K562 (cell line): ENCODE data around the gene RASSF1. TPM values are rescaled to one million over a fixed set of nuclear protein-coding genes. Genes with fewer than 3 reads are reported as not detected.

ENCODE experiments used
- BHLHE40 ChIP-seq: IDR thresholded peaks from 2 replicates; pipeline ENCODE4 v1.6.1; 2011; ENCODE audit warnings: low read length, improper control_type of control experiment
- CREB3L1 ChIP-seq: fragments of 450-650 bp; IDR thresholded peaks from 2 replicates; pipeline ENCODE4 v1.6.1; 2014; ENCODE audit warnings: low read depth, mild to moderate bottlenecking, moderate library complexity, borderline replicate concordance
- FOXP4 ChIP-seq: sonication (generic); formaldehyde crosslinking; IDR thresholded peaks from 2 replicates; pipeline ENCODE4 v1.8.0; 2022; ENCODE audit warnings: mild to moderate bottlenecking, missing genetic modification reagents, borderline replicate concordance
- HDAC1 ChIP-seq, 2 experiments: fragments of 450-650 bp; IDR thresholded peaks; 2 replicates each; pipeline ENCODE4 v1.6.1; 2016 to 2017; ENCODE audit warnings: inconsistent platforms in 1 of 2, mild to moderate bottlenecking in 1 of 2, moderate library complexity in 1 of 2
- NKRF ChIP-seq: fragments of 450-650 bp; IDR thresholded peaks from 2 replicates; pipeline ENCODE4 v1.6.1; 2016; ENCODE audit warnings: borderline replicate concordance
- NRF1 ChIP-seq, 2 experiments: fragments of 450-650 bp; IDR thresholded peaks in 1 of 2; conservative IDR thresholded peaks in 1 of 2; 2 replicates each; pipeline ENCODE4 v1.6.1; 2014; ENCODE audit warnings: mild to moderate bottlenecking in 2 of 2
- RB1 ChIP-seq: fragments of 450-650 bp; IDR thresholded peaks from 2 replicates; pipeline ENCODE4 v1.6.1; 2017; ENCODE audit warnings: low read depth, mild to moderate bottlenecking
- RHOXF2B ChIP-seq: fragments of 250-450 bp; sonication (Bioruptor Pico); conservative IDR thresholded peaks from 2 replicates; pipeline ENCODE4 v1.5.1; 2021
- SPI1 ChIP-seq: IDR thresholded peaks from 2 replicates; pipeline ENCODE4 v1.6.1; 2011; ENCODE audit warnings: low read depth, low read length, control low read depth, borderline replicate concordance
- TOE1 ChIP-seq, 2 experiments: fragments of 450-650 bp in 1 of 2; sonication (generic) in 1 of 2; formaldehyde crosslinking in 1 of 2; IDR thresholded peaks; 2 replicates each; pipeline versions ENCODE4 v1.7.1 to v1.8.0; 2016 to 2022; ENCODE audit warnings: borderline replicate concordance in 2 of 2, mild to moderate bottlenecking in 2 of 2, antibody characterized with exemption in 1 of 2, inconsistent platforms in 1 of 2, low read depth in 1 of 2, missing genetic modification reagents in 1 of 2, moderate library complexity in 1 of 2
- TRIM28 ChIP-seq: fragments of 450-650 bp; IDR thresholded peaks from 2 replicates; pipeline ENCODE4 v1.6.1; 2017
- ZBTB2 ChIP-seq: fragments of 450-650 bp; IDR thresholded peaks from 2 replicates; pipeline ENCODE4 v1.6.1; 2016; ENCODE audit warnings: antibody characterized with exemption
- ZBTB49 ChIP-seq: sonication (generic); formaldehyde crosslinking; IDR thresholded peaks from 2 replicates; pipeline ENCODE4 v1.8.0; 2022; ENCODE audit warnings: missing genetic modification reagents, mild to moderate bottlenecking, borderline replicate concordance
- ZNF395 ChIP-seq: fragments of 200-800 bp; sonication (Bioruptor generic); IDR thresholded peaks from 2 replicates; pipeline ENCODE4 v1.6.1; 2017; ENCODE audit warnings: missing genetic modification characterization, missing compliant biosample characterization
- polyA plus RNA-seq, 8 experiments: library from polyadenylated mRNA; depleted of rRNA in 4 of 8; stranded (reverse) in 5 of 8; unstranded in 3 of 8; fragments of >200 nt; fragmentation: Nextera tagmentation in 2 of 8; fragmentation: Illumina TruSeq in 1 of 8; extraction: Ambion mirVana in 2 of 8; extraction: Trizol in 1 of 8; gene quantifications; 2 replicates each; pipeline versions ENCODE4 v1.2.1 to v1.2.3, GENCODE V29; 2011 to 2014; ENCODE audit warnings: inconsistent platforms in 1 of 8, missing spikeins in 1 of 8
- total RNA-seq, 7 experiments: library from RNA; depleted of rRNA in 6 of 7; stranded (reverse); fragments of >200 nt in 6 of 7; fragmentation: Illumina TruSeq in 2 of 7; extraction: Trizol in 2 of 7; gene quantifications; 2 replicates each; pipeline versions ENCODE4 v1.2.1 to v1.2.3, GENCODE V29; 2011 to 2021; ENCODE audit warnings: low replicate concordance in 1 of 7

The RASSF1 gene
- total and polyA plus RNA-seq, 9 of the 15 experiments (the other 6 are each of a cell fraction or from before 2014, with no cell fraction given) = 3.6 to 57.1 (median 24.6) TPM

GRCh38 chr3:50298836-50299637 lies 41.6 kb downstream of the RASSF1 start, which contains the start of the genes HYAL3 and NAA80 (continued):
- peak; percentile 59; the same call in 1 of the 2 replicates for TF ChIP-seq ZBTB2
- no peak for TF ChIP-seq FOXP4 (CRISPR knock-in tag)
- TF ChIP-seq SPI1 = 0 out of 2 replicates have a peak, but pooled peaks have one; percentile 13
- no peak for TF ChIP-seq ZNF395 (CRISPR knock-in tag)
- TF ChIP-seq HDAC1 (IDR thresholded peaks at IDR 0.05) = peak in 1 of 2 experiments; percentile 86; a peak in 2 of 4 replicates
- 0 out of 2 replicates have a peak, but pooled peaks have one; percentile 26 for TF ChIP-seq ZBTB49 (CRISPR knock-in tag)
- TF ChIP-seq CREB3L1 = peak; percentile 75; the same call in 1 of the 2 replicates
- 0 out of 2 replicates have a peak, but pooled peaks have one; percentile 40 for TF ChIP-seq TOE1 (IDR thresholded peaks at IDR 0.05; ENCODE audit: borderline replicate concordance)
- TF ChIP-seq TOE1 (CRISPR knock-in tag; IDR thresholded peaks at IDR 0.05; ENCODE audit: borderline replicate concordance, low read depth) = no peak
- TF ChIP-seq BHLHE40 = peak; percentile 60; the same call in 1 of the 2 replicates
- TF ChIP-seq RB1 = peak; percentile 19; the same call in 1 of the 2 replicates
- peak; percentile 89 to 90 for TF ChIP-seq NRF1 (conservative IDR thresholded peaks at IDR 0.05 in 1 of 2, IDR thresholded peaks at IDR 0.05 in 1 of 2)
- TF ChIP-seq RHOXF2B = no peak
- TF ChIP-seq NKRF = peak; percentile 88; the same call in 1 of the 2 replicates
- no peak for TF ChIP-seq TRIM28
